Measurements from ENCODE around the gene TMEM243.

Gene TMEM243

GRCh38 chr7:87225696-87226095 lies 6.2 kb upstream of the TMEM243 start:
- no peaks in the 10 kb centered on the region for H3K9me2 ChIP-seq (replicated peaks; ENCODE audit: insufficient read depth, low read length)
- H4K20me1 ChIP-seq (ENCODE audit: low read depth, low read length): no peaks in the 10 kb centered on the region
- peaks cover 6% of the 10 kb centered on the region; the same call in 1 of the 2 replicates for H3K9me3 ChIP-seq (ENCODE audit: insufficient read depth, low read length)
- no peaks in the 10 kb centered on the region for H3K36me3 ChIP-seq (ENCODE audit: low read length)
- no peak overlapping the region for H3K27ac ChIP-seq (ENCODE audit: low read depth, low read length)
- H2AFZ ChIP-seq (ENCODE audit: low read depth, low read length, severe bottlenecking): no peak overlapping the region
- no peaks in the 10 kb centered on the region for H3K27me3 ChIP-seq (ENCODE audit: low read length)
- H3K4me2 ChIP-seq (ENCODE audit: low read depth, low read length, poor library complexity, severe bottlenecking): no peak overlapping the region
- H3K9ac ChIP-seq (ENCODE audit: low read length): no peak overlapping the region
- no peaks in the 10 kb centered on the region for H3K79me2 ChIP-seq (ENCODE audit: insufficient read depth, low read length)
- H3K4me3 ChIP-seq (ENCODE audit: insufficient read depth, low read length, poor library complexity, severe bottlenecking): no peak overlapping the region
- H3F3A ChIP-seq (ENCODE audit: insufficient read depth): no peaks in the 10 kb centered on the region
- TF ChIP-seq, protein P1, sequence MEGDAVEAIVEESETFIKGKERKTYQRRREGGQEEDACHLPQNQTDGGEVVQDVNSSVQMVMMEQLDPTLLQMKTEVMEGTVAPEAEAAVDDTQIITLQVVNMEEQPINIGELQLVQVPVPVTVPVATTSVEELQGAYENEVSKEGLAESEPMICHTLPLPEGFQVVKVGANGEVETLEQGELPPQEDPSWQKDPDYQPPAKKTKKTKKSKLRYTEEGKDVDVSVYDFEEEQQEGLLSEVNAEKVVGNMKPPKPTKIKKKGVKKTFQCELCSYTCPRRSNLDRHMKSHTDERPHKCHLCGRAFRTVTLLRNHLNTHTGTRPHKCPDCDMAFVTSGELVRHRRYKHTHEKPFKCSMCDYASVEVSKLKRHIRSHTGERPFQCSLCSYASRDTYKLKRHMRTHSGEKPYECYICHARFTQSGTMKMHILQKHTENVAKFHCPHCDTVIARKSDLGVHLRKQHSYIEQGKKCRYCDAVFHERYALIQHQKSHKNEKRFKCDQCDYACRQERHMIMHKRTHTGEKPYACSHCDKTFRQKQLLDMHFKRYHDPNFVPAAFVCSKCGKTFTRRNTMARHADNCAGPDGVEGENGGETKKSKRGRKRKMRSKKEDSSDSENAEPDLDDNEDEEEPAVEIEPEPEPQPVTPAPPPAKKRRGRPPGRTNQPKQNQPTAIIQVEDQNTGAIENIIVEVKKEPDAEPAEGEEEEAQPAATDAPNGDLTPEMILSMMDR (IDR thresholded peaks at IDR 0.05; ENCODE audit: insufficient read depth, low read length, poor library complexity, severe bottlenecking): no peak
- no peak for TF ChIP-seq EZH2phosphoT487 (conservative IDR thresholded peaks at IDR 0.05; ENCODE audit: low read length)

DNA sequence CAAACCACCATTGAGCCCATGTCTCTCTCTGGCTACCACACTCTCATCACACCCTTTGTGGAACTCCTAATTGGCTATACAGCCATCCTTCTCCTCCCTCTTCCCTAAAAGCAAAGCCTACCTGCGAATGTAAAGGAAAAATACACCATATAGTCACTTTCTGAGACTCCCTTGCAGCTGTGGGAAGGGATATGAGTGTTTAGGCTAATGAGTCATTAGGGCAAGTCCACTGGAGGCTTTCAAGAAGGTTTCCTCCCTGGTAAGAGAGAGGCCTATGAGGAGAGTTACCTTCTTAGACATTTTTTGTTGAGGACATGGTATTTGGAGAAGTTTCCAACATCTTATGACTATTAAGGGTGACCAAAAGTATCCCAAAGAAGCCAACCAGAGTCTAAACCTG lies 4.1 kb upstream of the TMEM243 start:
- no peak overlapping the region for H3K27ac ChIP-seq (ENCODE audit: low read depth, low read length)
- no peak overlapping the region for H3K4me3 ChIP-seq (ENCODE audit: insufficient read depth, low read length, poor library complexity, severe bottlenecking)
- no peak overlapping the region for H2AFZ ChIP-seq (ENCODE audit: low read depth, low read length, severe bottlenecking)
- no peaks in the 10 kb centered on the region for H3K9me3 ChIP-seq (ENCODE audit: insufficient read depth, low read length)
- peaks cover 15% of the 10 kb centered on the region for H3K79me2 ChIP-seq (ENCODE audit: insufficient read depth, low read length)
- H3K36me3 ChIP-seq (ENCODE audit: low read length): no peaks in the 10 kb centered on the region
- no peak overlapping the region for H3K4me2 ChIP-seq (ENCODE audit: low read depth, low read length, poor library complexity, severe bottlenecking)
- peaks cover 12% of the 10 kb centered on the region for H3F3A ChIP-seq (ENCODE audit: insufficient read depth)
- H3K9ac ChIP-seq (ENCODE audit: low read length): no peak overlapping the region
- H3K27me3 ChIP-seq (ENCODE audit: low read length): no peaks in the 10 kb centered on the region
- no peaks in the 10 kb centered on the region for H4K20me1 ChIP-seq (ENCODE audit: low read depth, low read length)
- no peak for TF ChIP-seq EZH2phosphoT487 (conservative IDR thresholded peaks at IDR 0.05; ENCODE audit: low read length)
- TF ChIP-seq, protein P1 (IDR thresholded peaks at IDR 0.05; ENCODE audit: insufficient read depth, low read length, poor library complexity, severe bottlenecking): no peak
- H3K9me2 ChIP-seq (replicated peaks; ENCODE audit: insufficient read depth, low read length): no peaks in the 10 kb centered on the region

DNA sequence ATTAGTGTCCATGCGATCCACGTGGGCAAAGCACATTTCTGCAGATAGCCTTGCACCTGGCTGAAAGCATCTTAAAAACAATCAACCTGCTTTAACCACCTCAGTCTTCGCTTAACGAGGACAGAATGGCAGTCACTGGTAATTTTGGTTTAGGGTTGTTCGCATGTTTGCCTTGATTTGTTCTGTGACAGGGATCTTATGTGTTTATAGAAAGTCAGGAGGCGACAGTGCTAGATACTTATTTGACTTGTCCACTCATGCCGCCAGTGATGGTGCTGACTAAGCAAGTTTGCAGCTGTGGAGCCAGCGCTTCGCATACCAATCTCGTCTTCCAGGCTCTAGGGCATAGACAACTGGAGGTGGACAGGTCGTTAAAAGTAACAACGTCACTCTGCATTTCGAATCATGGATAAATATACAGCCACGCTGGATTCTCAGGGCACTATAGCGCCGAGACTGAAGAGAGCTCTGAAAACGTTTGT lies 1.2 kb upstream of the TMEM243 start:
- Histone ChIP-seq H3K79me2 (ENCODE audit: insufficient read depth, low read length) (peaks cover 40% of the 10 kb centered on the region), H3K27me3 (ENCODE audit: low read length) (no peaks in the 10 kb centered on the region), H3K9ac (ENCODE audit: low read length) (peak overlapping the region; percentile 88), H3K36me3 (ENCODE audit: low read length) (no peaks in the 10 kb centered on the region), H2AFZ (ENCODE audit: low read depth, low read length, severe bottlenecking) (peak overlapping the region; percentile 50), H3F3A (ENCODE audit: insufficient read depth) (peaks cover 38% of the 10 kb centered on the region), H3K9me3 (ENCODE audit: insufficient read depth, low read length) (no peaks in the 10 kb centered on the region), H4K20me1 (ENCODE audit: low read depth, low read length) (no peaks in the 10 kb centered on the region; the same call in 1 of the 2 replicates), H3K27ac (ENCODE audit: low read depth, low read length) (no peak overlapping the region), H3K4me2 (ENCODE audit: low read depth, low read length, poor library complexity, severe bottlenecking) (peak overlapping the region; percentile 94), H3K9me2 (replicated peaks; ENCODE audit: insufficient read depth, low read length) (no peaks in the 10 kb centered on the region), H3K4me3 (ENCODE audit: insufficient read depth, low read length, poor library complexity, severe bottlenecking) (peak overlapping the region; percentile 91)
- TF ChIP-seq, protein P1 (IDR thresholded peaks at IDR 0.05; ENCODE audit: insufficient read depth, low read length, poor library complexity, severe bottlenecking): no peak
- no peak for TF ChIP-seq EZH2phosphoT487 (conservative IDR thresholded peaks at IDR 0.05; ENCODE audit: low read length)

Data from SU-DHL-6 (cell line).